Thyroid gland (tissue), 4 donors: ENCODE results near the gene MAPRE2.

ENCODE experiments used
- POLR2A ChIP-seq, 2 donors: fragments of 450-650 bp; IDR thresholded peaks; one replicate each; pipeline ENCODE4 v1.6.1; 2017; ENCODE audit warnings: antibody characterized with exemption in 2 of 2, mild to moderate bottlenecking in 2 of 2, moderate library complexity in 1 of 2
- TF ChIP-seq, protein P1 (sequence below), 6 experiments: fragments of 200-600 bp in 3 of 6; fragments of 450-650 bp in 3 of 6; sonication (generic) in 3 of 6; IDR thresholded peaks; one replicate each; pipeline ENCODE4 v1.5.1; 2016 to 2019; ENCODE audit warnings: antibody characterized with exemption in 6 of 6, mild to moderate bottlenecking in 2 of 6, inconsistent platforms in 1 of 6, moderate library complexity in 1 of 6

- TF ChIP-seq, protein P1, sequence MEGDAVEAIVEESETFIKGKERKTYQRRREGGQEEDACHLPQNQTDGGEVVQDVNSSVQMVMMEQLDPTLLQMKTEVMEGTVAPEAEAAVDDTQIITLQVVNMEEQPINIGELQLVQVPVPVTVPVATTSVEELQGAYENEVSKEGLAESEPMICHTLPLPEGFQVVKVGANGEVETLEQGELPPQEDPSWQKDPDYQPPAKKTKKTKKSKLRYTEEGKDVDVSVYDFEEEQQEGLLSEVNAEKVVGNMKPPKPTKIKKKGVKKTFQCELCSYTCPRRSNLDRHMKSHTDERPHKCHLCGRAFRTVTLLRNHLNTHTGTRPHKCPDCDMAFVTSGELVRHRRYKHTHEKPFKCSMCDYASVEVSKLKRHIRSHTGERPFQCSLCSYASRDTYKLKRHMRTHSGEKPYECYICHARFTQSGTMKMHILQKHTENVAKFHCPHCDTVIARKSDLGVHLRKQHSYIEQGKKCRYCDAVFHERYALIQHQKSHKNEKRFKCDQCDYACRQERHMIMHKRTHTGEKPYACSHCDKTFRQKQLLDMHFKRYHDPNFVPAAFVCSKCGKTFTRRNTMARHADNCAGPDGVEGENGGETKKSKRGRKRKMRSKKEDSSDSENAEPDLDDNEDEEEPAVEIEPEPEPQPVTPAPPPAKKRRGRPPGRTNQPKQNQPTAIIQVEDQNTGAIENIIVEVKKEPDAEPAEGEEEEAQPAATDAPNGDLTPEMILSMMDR (IDR thresholded peaks at IDR 0.05) = no peak
- no peak for TF ChIP-seq POLR2A (IDR thresholded peaks at IDR 0.05)
These were observed 120.7 kb downstream of the MAPRE2 start for GRCh38 chr18:35161934-35162333.
